CD4-positive, alpha-beta memory T cell (primary cell): ENCODE data around the gene UCHL1. TPM values are rescaled to one million over a fixed set of nuclear protein-coding genes. Genes with fewer than 3 reads are reported as not detected.
"Not testable (repeated sequence)": the region's sequence is repeated elsewhere in the genome, so short reads cannot be mapped to it uniquely, and the experiment has no call there.

Experiments
- CTCF ChIA-PET: fragments of 350-600 bp; sonication (Branson Sonifier 250); formaldehyde crosslinking; loops from one replicate; lab custom pipeline; 2021; ENCODE audit warnings: inconsistent platforms; ENCODE audit not compliant: partially characterized antibody; lab: Charles Lee
- POLR2A ChIA-PET: fragments of 350-600 bp; sonication (Branson Sonifier 250); formaldehyde crosslinking; loops from one replicate; lab custom pipeline; 2021; ENCODE audit not compliant: partially characterized antibody; lab: Charles Lee
- DNase-seq, 5 donors: peaks; one replicate each; pipeline versions ENCODE4 v3.0.0 to v3.0.0-alpha.2; 2020 to 2022; ENCODE audit warnings: mixed read lengths in 1 of 5
- H3K27ac ChIP-seq: one replicate; pipeline ENCODE4 v1.7.0; 2013; ENCODE audit warnings: low read depth, low read length
- H3K27me3 ChIP-seq: 2 replicates; pipeline ENCODE4 v1.7.0; 2013; ENCODE audit warnings: mild to moderate bottlenecking, low read length, moderate library complexity; ENCODE audit not compliant: insufficient read depth
- H3K36me3 ChIP-seq: 2 replicates; pipeline ENCODE4 v1.7.0; 2013; ENCODE audit warnings: mild to moderate bottlenecking, low read length, moderate library complexity; ENCODE audit not compliant: insufficient read depth
- H3K4me1 ChIP-seq: 2 replicates; pipeline ENCODE4 v1.7.0; 2013; ENCODE audit warnings: mild to moderate bottlenecking, low read length, moderate library complexity; ENCODE audit not compliant: insufficient read depth
- H3K4me3 ChIP-seq, 2 donors: one replicate each; pipeline ENCODE4 v1.7.0; 2013; ENCODE audit warnings: low read length in 2 of 2, mild to moderate bottlenecking in 1 of 2
- H3K9me3 ChIP-seq, 2 donors: one replicate each; pipeline ENCODE4 v1.7.0; 2013; ENCODE audit warnings: low read length in 2 of 2, control low read depth in 1 of 2; ENCODE audit not compliant: control insufficient read depth in 1 of 2
- H3K27ac Mint-ChIP-seq, 7 donors: one replicate each; pipeline ENCODE4 v1.8.0; 2020 to 2021; ENCODE audit warnings: mixed read lengths in 7 of 7, mild to moderate bottlenecking in 6 of 7, inconsistent platforms in 3 of 7, moderate library complexity in 3 of 7
- H3K27me3 Mint-ChIP-seq, 2 donors: one replicate each; pipeline ENCODE4 v1.8.0; 2020 to 2021; ENCODE audit warnings: mixed read lengths in 2 of 2
- H3K36me3 Mint-ChIP-seq, 2 donors: one replicate each; pipeline ENCODE4 v1.8.0; 2020 to 2021; ENCODE audit warnings: mixed read lengths in 2 of 2, inconsistent platforms in 1 of 2, mild to moderate bottlenecking in 1 of 2
- H3K4me1 Mint-ChIP-seq, 4 donors: one replicate each; pipeline ENCODE4 v1.8.0; 2020 to 2021; ENCODE audit warnings: mixed read lengths in 4 of 4, mild to moderate bottlenecking in 1 of 4
- H3K4me3 Mint-ChIP-seq, 8 donors: one replicate each; pipeline ENCODE4 v1.8.0; 2020 to 2021; ENCODE audit warnings: mixed read lengths in 8 of 8, mild to moderate bottlenecking in 7 of 8, moderate library complexity in 6 of 8, inconsistent platforms in 3 of 8
- H3K9me3 Mint-ChIP-seq, 8 donors: one replicate each; pipeline ENCODE4 v1.8.0; 2020 to 2021; ENCODE audit warnings: mixed read lengths in 8 of 8, mild to moderate bottlenecking in 5 of 8, inconsistent platforms in 3 of 8, moderate library complexity in 1 of 8
- intact Hi-C: fragments of 100-400 bp; cut with micrococcal nuclease; formaldehyde crosslinking; loops from one replicate; pipeline ENCODE4 v1.15.1; 2023
- polyA plus RNA-seq, 2 donors: library from polyadenylated mRNA; unstranded; fragments of 300-500 nt; fragmentation: Illumina TruSeq; gene quantifications; one replicate each; pipeline ENCODE4 v1.2.3, GENCODE V29; 2021
- total RNA-seq, 2 experiments: library from RNA; stranded (reverse); gene quantifications; one replicate each; pipeline ENCODE4 v1.2.3, GENCODE V29; 2021

Gene UCHL1
- total and polyA plus RNA-seq, 4 experiments from 2014 or later, result 0.41 TPM; not detected in 3

DNA sequence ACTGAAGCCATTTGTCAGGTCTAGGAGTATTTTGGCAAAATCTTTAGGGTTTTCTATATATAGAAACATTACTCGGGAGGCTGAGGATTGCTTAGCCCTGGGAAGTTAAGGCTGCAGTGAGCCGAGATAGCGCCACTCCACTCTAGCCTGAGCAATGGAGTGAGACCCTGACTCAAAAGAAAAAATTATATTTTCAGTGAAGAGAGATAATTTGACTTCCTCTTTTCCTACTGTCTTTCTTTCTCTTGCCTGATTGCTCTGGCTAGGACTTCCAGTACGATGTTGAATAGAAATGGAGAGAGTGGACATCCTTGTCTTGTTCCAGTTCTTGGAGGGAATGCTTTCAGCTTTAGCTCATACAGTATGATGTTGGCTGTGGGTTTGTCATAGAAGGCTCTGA is 44.4 kb downstream of the UCHL1 start:
- H3K9me3 Mint-ChIP-seq, result peaks cover 0 to 5% (median 0%) of the 10 kb centered on the region in 8 donors
- H3K4me1 Mint-ChIP-seq, result no peaks in the 10 kb centered on the region
- Histone ChIP-seq H3K4me3 (no peak overlapping the region), H3K4me1 (no peaks in the 10 kb centered on the region), H3K9me3 (no peaks in the 10 kb centered on the region), H3K27me3 (no peaks in the 10 kb centered on the region), H3K27ac (no peak overlapping the region), H3K36me3 (no peaks in the 10 kb centered on the region)
- intact Hi-C loops, result no loop called here
- ChIA-PET CTCF (no interaction called here), POLR2A (no interaction called here)
- H3K27me3 Mint-ChIP-seq, result peaks cover 4 to 6% of the 10 kb centered on the region in 2 donors
- H3K36me3 Mint-ChIP-seq, result no peaks in the 10 kb centered on the region
- H3K27ac Mint-ChIP-seq, result no peak overlapping the region
- H3K4me3 Mint-ChIP-seq, result no peak overlapping the region
- no peak for DNase-seq

- Mint-ChIP-seq H3K4me1 (no peaks in the 10 kb centered on the region), H3K27me3 (peaks cover 8% of the 10 kb centered on the region in 2 donors), H3K36me3 (no peaks in the 10 kb centered on the region), H3K4me3 (no peak overlapping the region), H3K9me3 (peaks cover 0 to 5% (median 0%) of the 10 kb centered on the region in 8 donors), H3K27ac (no peak overlapping the region)
- Histone ChIP-seq H3K9me3 (no peaks in the 10 kb centered on the region), H3K36me3 (no peaks in the 10 kb centered on the region), H3K27me3 (no peaks in the 10 kb centered on the region), H3K4me3 (no peak overlapping the region), H3K27ac (no peak overlapping the region), H3K4me1 (no peaks in the 10 kb centered on the region)
- ChIA-PET POLR2A (no interaction called here), CTCF (no interaction called here)
- no peak for DNase-seq
- intact Hi-C loops, result no loop called here
Measured at GRCh38 chr4:41303372-41304118, 46.8 kb downstream of the UCHL1 start.

DNA sequence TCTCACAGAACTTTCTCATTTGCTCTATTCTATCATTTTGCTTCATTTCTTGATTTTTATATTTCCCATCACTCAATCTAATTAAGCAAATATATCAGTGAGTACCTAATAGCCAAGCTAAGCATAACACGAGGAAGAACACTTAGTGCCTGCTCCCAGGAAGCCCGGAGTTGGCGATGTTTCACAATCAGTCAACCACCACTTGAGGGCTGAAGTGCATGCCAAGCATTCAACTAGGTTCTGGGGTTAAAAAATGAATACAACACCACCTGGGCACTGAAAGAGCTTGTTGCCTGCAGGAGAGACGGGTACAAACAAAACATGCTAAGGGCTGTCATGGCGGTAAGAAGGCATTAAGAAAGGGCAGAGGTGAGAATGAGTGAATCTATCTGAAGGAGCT is 47.5 kb downstream of the UCHL1 start:
- no peak for DNase-seq
- H3K4me1 Mint-ChIP-seq, result no peaks in the 10 kb centered on the region
- H3K27me3 Mint-ChIP-seq, result peaks cover 8 to 9% of the 10 kb centered on the region in 2 donors
- intact Hi-C loops, result no loop called here
- H3K4me1 ChIP-seq, result no peaks in the 10 kb centered on the region
- H3K27me3 ChIP-seq, result no peaks in the 10 kb centered on the region
- ChIA-PET CTCF (no interaction called here), POLR2A (no interaction called here)
- H3K9me3 ChIP-seq, result no peaks in the 10 kb centered on the region
- H3K27ac ChIP-seq, result no peak overlapping the region
- H3K4me3 Mint-ChIP-seq, result no peak overlapping the region
- no peaks in the 10 kb centered on the region for H3K36me3 ChIP-seq
- H3K36me3 Mint-ChIP-seq, result no peaks in the 10 kb centered on the region
- no peak overlapping the region for H3K27ac Mint-ChIP-seq
- H3K9me3 Mint-ChIP-seq, result peaks cover 0 to 5% (median 0%) of the 10 kb centered on the region in 8 donors
- no peak overlapping the region for H3K4me3 ChIP-seq

DNA sequence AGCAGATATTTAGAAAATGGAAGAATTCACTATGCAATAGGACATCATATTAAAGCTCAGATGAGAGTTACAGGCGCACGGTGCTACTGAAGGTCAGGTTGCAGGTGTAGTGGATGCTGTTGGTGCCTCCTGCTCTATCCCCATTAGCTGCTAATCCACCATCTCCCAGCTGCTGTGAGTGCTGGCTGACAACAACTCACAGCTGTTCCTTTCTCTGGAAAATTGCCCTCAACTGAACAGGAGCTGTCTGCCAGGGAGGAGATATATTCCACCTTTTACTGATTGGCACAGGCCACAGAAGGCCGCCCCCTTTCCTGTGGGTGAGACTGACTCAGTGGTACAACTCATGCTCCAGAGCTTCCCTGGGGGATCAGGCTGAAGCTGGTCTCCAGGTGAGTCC is 48.7 kb downstream of the UCHL1 start:
- Mint-ChIP-seq H3K9me3 (peaks cover 0 to 9% (median 0%) of the 10 kb centered on the region in 8 donors), H3K4me3 (no peak overlapping the region), H3K4me1 (no peaks in the 10 kb centered on the region), H3K27me3 (peaks cover 14 to 15% of the 10 kb centered on the region in 2 donors), H3K36me3 (no peaks in the 10 kb centered on the region), H3K27ac (no peak overlapping the region)
- Histone ChIP-seq H3K4me1 (no peaks in the 10 kb centered on the region), H3K9me3 (no peaks in the 10 kb centered on the region), H3K36me3 (no peaks in the 10 kb centered on the region), H3K4me3 (no peak overlapping the region), H3K27me3 (no peaks in the 10 kb centered on the region), H3K27ac (no peak overlapping the region)
- POLR2A ChIA-PET, result interaction anchor here (0.6 kb wide), 1 partner anchor 11 kb away, joined by 4 read pairs; no protein-coding TSS in a partner anchor
- intact Hi-C loops, result no loop called here
- no peak for DNase-seq
- CTCF ChIA-PET, result interaction anchor here (0.9 kb wide), 1 partner anchor 26 kb away, joined by 3 read pairs; no protein-coding TSS in a partner anchor

DNA sequence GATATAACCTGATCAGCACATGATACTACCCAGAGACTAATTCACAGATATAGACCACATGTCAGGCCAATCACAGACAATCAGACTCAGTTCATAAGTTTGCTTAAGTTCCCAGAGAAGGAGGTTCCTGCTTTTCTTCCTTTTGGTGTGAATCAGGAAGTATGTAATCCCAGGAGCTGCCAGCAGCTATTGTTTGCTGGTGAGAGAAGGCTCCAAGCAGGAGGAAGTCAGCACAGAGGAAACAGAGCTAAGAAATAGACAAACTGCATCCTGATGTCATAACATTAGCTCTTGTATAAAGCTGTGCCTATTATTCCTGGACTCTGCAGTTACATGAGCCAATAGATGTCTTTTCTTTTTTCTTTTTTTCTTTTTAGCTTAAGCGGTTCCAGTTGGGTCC is 50.9 kb downstream of the UCHL1 start:
- DNase-seq, result no peak
- Histone ChIP-seq H3K27ac (no peak overlapping the region), H3K9me3 (no peaks in the 10 kb centered on the region), H3K36me3 (no peaks in the 10 kb centered on the region), H3K4me3 (no peak overlapping the region), H3K27me3 (no peaks in the 10 kb centered on the region), H3K4me1 (no peaks in the 10 kb centered on the region)
- Mint-ChIP-seq H3K36me3 (no peaks in the 10 kb centered on the region), H3K27me3 (peaks cover 13 to 14% of the 10 kb centered on the region in 2 donors), H3K4me3 (no peak overlapping the region), H3K27ac (no peak overlapping the region), H3K9me3 (peaks cover 0 to 6% (median 2%) of the 10 kb centered on the region in 8 donors), H3K4me1 (no peaks in the 10 kb centered on the region)
- intact Hi-C loops, result no loop called here
- CTCF ChIA-PET, result no interaction called here
- POLR2A ChIA-PET, result no interaction called here

- no peaks in the 10 kb centered on the region for H3K27me3 ChIP-seq
- H3K27ac Mint-ChIP-seq, result no peak overlapping the region
- no peaks in the 10 kb centered on the region for H3K36me3 Mint-ChIP-seq
- H3K9me3 ChIP-seq, result no peaks in the 10 kb centered on the region
- peaks cover 13 to 14% of the 10 kb centered on the region in 2 donors for H3K27me3 Mint-ChIP-seq
- no peaks in the 10 kb centered on the region for H3K4me1 Mint-ChIP-seq
- ChIA-PET POLR2A (no interaction called here), CTCF (no interaction called here)
- no peaks in the 10 kb centered on the region for H3K4me1 ChIP-seq
- H3K4me3 ChIP-seq, result no peak overlapping the region
- intact Hi-C loops, result no loop called here
- H3K9me3 Mint-ChIP-seq, result peaks cover 0 to 7% (median 3%) of the 10 kb centered on the region in 8 donors
- no peaks in the 10 kb centered on the region for H3K36me3 ChIP-seq
- DNase-seq, result no peak
- H3K4me3 Mint-ChIP-seq, result no peak overlapping the region
- no peak overlapping the region for H3K27ac ChIP-seq
Measured at GRCh38 chr4:41308398-41308797, 51.7 kb downstream of the UCHL1 start.

GRCh38 chr4:41315426-41315825 is 58.7 kb downstream of the UCHL1 start:
- H3K9me3 Mint-ChIP-seq, H3K4me1 Mint-ChIP-seq, H3K4me3 Mint-ChIP-seq, H3K4me1 ChIP-seq, intact Hi-C loops, H3K27me3 Mint-ChIP-seq, H3K4me3 ChIP-seq, CTCF ChIA-PET, H3K9me3 ChIP-seq, POLR2A ChIA-PET, DNase-seq, H3K27ac ChIP-seq, H3K27me3 ChIP-seq, H3K36me3 Mint-ChIP-seq, H3K36me3 ChIP-seq: not testable (repeated sequence)
- H3K27ac Mint-ChIP-seq, result peak overlapping the region in 1 of 7 donors; percentile 49
